OCI-LY7 (cell line): ENCODE results near the gene PDHA1. TPM values are rescaled to one million over a fixed set of nuclear protein-coding genes. Genes with fewer than 3 reads are reported as not detected.

Experiments used
- BruUV-seq: library from RNA; stranded (reverse); fragments of 400-500 nt; replicated peaks from 2 replicates; lab custom pipeline; 2021; lab: Mats Ljungman, UMichigan
- CTCF ChIA-PET: fragments of 300-600 bp; sonication (Branson Sonifier 250); formaldehyde crosslinking; loops from one replicate; lab custom pipeline; 2022; ENCODE audit warnings: antibody characterized with exemption; ENCODE audit not compliant: unreplicated experiment; lab: Charles Lee
- POLR2A ChIA-PET: fragments of 300-600 bp; sonication (Branson Sonifier 250); formaldehyde crosslinking; loops from one replicate; lab custom pipeline; 2022; ENCODE audit warnings: antibody characterized with exemption; lab: Charles Lee
- DNase-seq: peaks from one replicate; pipeline ENCODE4 v3.0.0-alpha.2; 2015; ENCODE audit warnings: low spot score
- H2AFZ ChIP-seq: fragments of 200-600 bp; sonication (generic), shearing (Covaris generic); 2 replicates; pipeline ENCODE4 v1.6.1; 2014; ENCODE audit warnings: mild to moderate bottlenecking, antibody characterized with exemption, low read length, moderate library complexity
- H3K27ac ChIP-seq: fragments of 200-600 bp; sonication (generic); 2 replicates; pipeline ENCODE4 v1.5.1; 2014; ENCODE audit warnings: mixed run types, low read depth, mild to moderate bottlenecking, moderate library complexity, low read length, inconsistent platforms; ENCODE audit not compliant: poor library complexity, severe bottlenecking
- H3K36me3 ChIP-seq: fragments of 200-600 bp; sonication (generic); 2 replicates; pipeline ENCODE4 v1.6.1; 2014; ENCODE audit warnings: mild to moderate bottlenecking, antibody characterized with exemption, low read length, moderate library complexity, mixed read lengths; ENCODE audit not compliant: insufficient read depth
- H3K4me1 ChIP-seq: fragments of 200-600 bp; sonication (generic); 2 replicates; pipeline ENCODE4 v1.5.1; 2014; ENCODE audit warnings: mild to moderate bottlenecking, low read length; ENCODE audit not compliant: insufficient read depth, poor library complexity, severe bottlenecking
- H3K4me2 ChIP-seq: fragments of 200-600 bp; sonication (generic); 2 replicates; pipeline ENCODE4 v1.6.1; 2014; ENCODE audit warnings: mild to moderate bottlenecking, low read length
- H3K4me3 ChIP-seq: fragments of 200-600 bp; sonication (generic); 2 replicates; pipeline ENCODE4 v1.5.1; 2014; ENCODE audit warnings: mild to moderate bottlenecking, low read depth, low read length; ENCODE audit not compliant: poor library complexity, severe bottlenecking
- H3K79me2 ChIP-seq: fragments of 200-600 bp; sonication (generic); 2 replicates; pipeline ENCODE4 v1.6.1; 2016; ENCODE audit warnings: low read depth, mild to moderate bottlenecking, low read length, moderate library complexity, mixed read lengths; ENCODE audit not compliant: insufficient read depth
- H3K9me2 ChIP-seq: fragments of 200-600 bp; sonication (generic); 2 replicates; pipeline ENCODE4 v1.6.1; 2016; ENCODE audit warnings: mild to moderate bottlenecking, low read length, mixed read lengths; ENCODE audit not compliant: insufficient read depth
- H3K9me3 ChIP-seq: fragments of 200-600 bp; sonication (generic); 2 replicates; pipeline ENCODE4 v1.6.1; 2014; ENCODE audit warnings: mild to moderate bottlenecking, mixed run types, low read length, mixed read lengths
- H4K20me1 ChIP-seq: fragments of 200-600 bp; sonication (generic); 2 replicates; pipeline ENCODE4 v1.6.1; 2014; ENCODE audit warnings: mild to moderate bottlenecking, antibody characterized with exemption, low read length, moderate library complexity, mixed read lengths; ENCODE audit not compliant: insufficient read depth
- EZH2phosphoT487 ChIP-seq: fragments of 200-600 bp; sonication (generic); IDR thresholded peaks from 2 replicates; pipeline ENCODE4 v1.6.1; 2018; ENCODE audit warnings: low read depth, borderline replicate concordance, mild to moderate bottlenecking, mixed run types, antibody characterized with exemption, low read length, moderate library complexity, mixed read lengths
- intact Hi-C: fragments of 100-400 bp; cut with micrococcal nuclease; formaldehyde crosslinking; loops from one replicate; pipeline ENCODE4 v1.10.0; 2022; ENCODE audit not compliant: unreplicated experiment
- total RNA-seq, 2 experiments: library from RNA; depleted of rRNA in 1 of 2; stranded (reverse); fragments of >200 nt in 1 of 2; shearing (Covaris generic) in 1 of 2; gene quantifications; 2 replicates each; pipeline ENCODE4 v1.2.3, GENCODE V29; 2014 to 2022
- TF ChIP-seq, protein P1 (sequence below): fragments of 200-600 bp; sonication (generic); conservative IDR thresholded peaks from 2 replicates; pipeline ENCODE4 v1.5.1; 2014; ENCODE audit warnings: mild to moderate bottlenecking, antibody characterized with exemption, low read length, moderate library complexity, mixed read lengths

Gene PDHA1
- total RNA-seq, 2 experiments from 2014 or later: 210 to 249 TPM

- ChIA-PET CTCF (no interaction called here), POLR2A (interaction anchor here (1.0 kb wide), 1 partner anchor 466 kb away, joined by 3 read pairs; no protein-coding TSS in a partner anchor)
- no peaks in the 10 kb centered on the region for H3K9me2 ChIP-seq
- no peaks in the 10 kb centered on the region for H3K9me3 ChIP-seq
- no peak for TF ChIP-seq EZH2phosphoT487
- TF ChIP-seq, protein P1, sequence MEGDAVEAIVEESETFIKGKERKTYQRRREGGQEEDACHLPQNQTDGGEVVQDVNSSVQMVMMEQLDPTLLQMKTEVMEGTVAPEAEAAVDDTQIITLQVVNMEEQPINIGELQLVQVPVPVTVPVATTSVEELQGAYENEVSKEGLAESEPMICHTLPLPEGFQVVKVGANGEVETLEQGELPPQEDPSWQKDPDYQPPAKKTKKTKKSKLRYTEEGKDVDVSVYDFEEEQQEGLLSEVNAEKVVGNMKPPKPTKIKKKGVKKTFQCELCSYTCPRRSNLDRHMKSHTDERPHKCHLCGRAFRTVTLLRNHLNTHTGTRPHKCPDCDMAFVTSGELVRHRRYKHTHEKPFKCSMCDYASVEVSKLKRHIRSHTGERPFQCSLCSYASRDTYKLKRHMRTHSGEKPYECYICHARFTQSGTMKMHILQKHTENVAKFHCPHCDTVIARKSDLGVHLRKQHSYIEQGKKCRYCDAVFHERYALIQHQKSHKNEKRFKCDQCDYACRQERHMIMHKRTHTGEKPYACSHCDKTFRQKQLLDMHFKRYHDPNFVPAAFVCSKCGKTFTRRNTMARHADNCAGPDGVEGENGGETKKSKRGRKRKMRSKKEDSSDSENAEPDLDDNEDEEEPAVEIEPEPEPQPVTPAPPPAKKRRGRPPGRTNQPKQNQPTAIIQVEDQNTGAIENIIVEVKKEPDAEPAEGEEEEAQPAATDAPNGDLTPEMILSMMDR: no peak
- H3K4me3 ChIP-seq: no peak overlapping the region
- H3K4me1 ChIP-seq: no peaks in the 10 kb centered on the region
- no peaks in the 10 kb centered on the region for H4K20me1 ChIP-seq
- intact Hi-C loops: no loop called here
- no peak overlapping the region for H2AFZ ChIP-seq
- H3K36me3 ChIP-seq: peaks cover 80% of the 10 kb centered on the region
- DNase-seq: no peak
- no peaks in the 10 kb centered on the region for H3K79me2 ChIP-seq
- H3K27ac ChIP-seq: no peak overlapping the region
- no TSS peak for BruUV-seq
- no peak overlapping the region for H3K4me2 ChIP-seq
Measured at GRCh38 chrX:19360903-19361302, 17.2 kb downstream of the PDHA1 start.

- H3K36me3 ChIP-seq: peaks cover 72% of the 10 kb centered on the region
- no TSS peak for BruUV-seq
- no peaks in the 10 kb centered on the region for H3K9me2 ChIP-seq
- H4K20me1 ChIP-seq: no peaks in the 10 kb centered on the region
- TF ChIP-seq, protein P1: no peak
- TF ChIP-seq EZH2phosphoT487: no peak
- no peak overlapping the region for H3K27ac ChIP-seq
- ChIA-PET POLR2A (no interaction called here), CTCF (no interaction called here)
- no peak overlapping the region for H3K4me2 ChIP-seq
- DNase-seq: no peak
- no peaks in the 10 kb centered on the region for H3K79me2 ChIP-seq
- H3K4me1 ChIP-seq: no peaks in the 10 kb centered on the region
- H3K4me3 ChIP-seq: no peak overlapping the region
- intact Hi-C loops: no loop called here
- no peak overlapping the region for H2AFZ ChIP-seq
- no peaks in the 10 kb centered on the region for H3K9me3 ChIP-seq
Measured at GRCh38 chrX:19361701-19362100, 18.0 kb downstream of the PDHA1 start.

GRCh38 chrX:19368576-19368975 is 24.8 kb downstream of the PDHA1 start:
- ChIA-PET POLR2A (no interaction called here), CTCF (no interaction called here)
- no peak overlapping the region for H2AFZ ChIP-seq
- no peak for TF ChIP-seq EZH2phosphoT487
- TF ChIP-seq, protein P1: no peak
- no peak overlapping the region for H3K4me2 ChIP-seq
- H3K9me3 ChIP-seq: no peaks in the 10 kb centered on the region
- H4K20me1 ChIP-seq: no peaks in the 10 kb centered on the region
- H3K36me3 ChIP-seq: peaks cover 8% of the 10 kb centered on the region
- no TSS peak for BruUV-seq
- H3K4me1 ChIP-seq: peaks cover 6% of the 10 kb centered on the region
- no peak overlapping the region for H3K4me3 ChIP-seq
- intact Hi-C loops: no loop called here
- H3K9me2 ChIP-seq: no peaks in the 10 kb centered on the region
- no peak overlapping the region for H3K27ac ChIP-seq
- DNase-seq: no peak
- H3K79me2 ChIP-seq: no peaks in the 10 kb centered on the region
